H1 (cell line): ENCODE data around the gene GCSAML. TPM values are rescaled to one million over a fixed set of nuclear protein-coding genes. Genes with fewer than 3 reads are reported as not detected.

Experiments used
- CTCF ChIA-PET: fragments of 300-600 bp; sonication (Branson Sonifier 250); formaldehyde crosslinking; loops from one replicate; lab custom pipeline; 2021; ENCODE audit not compliant: partially characterized antibody; lab: Charles Lee
- POLR2A ChIA-PET: fragments of 300-600 bp; sonication (Branson Sonifier 250); formaldehyde crosslinking; loops from one replicate; lab custom pipeline; 2021; ENCODE audit warnings: inconsistent platforms; ENCODE audit not compliant: partially characterized antibody; lab: Charles Lee
- DNase-seq, 2 experiments: peaks; one replicate each; pipeline versions ENCODE4 v3.0.0 to v3.0.0-alpha.2; 2010 to 2022; ENCODE audit warnings: low spot score in 2 of 2, low read depth in 1 of 2, mixed read lengths in 1 of 2
- FAIRE-seq: peaks from 2 replicates; lab custom pipeline; 2011; peaks lifted over from hg19 to GRCh38; lab: Jason Lieb, UNC
- H2AFZ ChIP-seq: 2 replicates; pipeline ENCODE4 v1.8.1; 2012; ENCODE audit warnings: low read length, inconsistent platforms
- H2AK5ac ChIP-seq: 2 replicates; pipeline ENCODE4 v1.6.1; 2013; ENCODE audit warnings: low read depth, low read length
- H2BK120ac ChIP-seq: replicated peaks from 2 replicates; pipeline ENCODE3; 2013; ENCODE audit warnings: low read depth, low read length, inconsistent platforms
- H2BK12ac ChIP-seq: 2 replicates; pipeline ENCODE4 v1.6.1; 2013; ENCODE audit warnings: low read depth, low read length
- H2BK15ac ChIP-seq: 2 replicates; pipeline ENCODE4 v1.6.1; 2013; ENCODE audit warnings: low read length
- H2BK20ac ChIP-seq: 2 replicates; pipeline ENCODE4 v1.6.1; 2013; ENCODE audit warnings: low read length
- H2BK5ac ChIP-seq: 2 replicates; pipeline ENCODE4 v1.6.1; 2013; ENCODE audit warnings: low read depth, low read length
- H3K14ac ChIP-seq: 2 replicates; pipeline ENCODE4 v1.6.1; 2013; ENCODE audit warnings: inconsistent platforms; ENCODE audit not compliant: insufficient read length
- H3K18ac ChIP-seq: 2 replicates; pipeline ENCODE4 v1.6.1; 2013; ENCODE audit warnings: low read length; ENCODE audit errors: extremely low read depth
- H3K23ac ChIP-seq: 2 replicates; pipeline ENCODE4 v1.6.1; 2013; ENCODE audit warnings: inconsistent platforms; ENCODE audit not compliant: insufficient read length
- H3K23me2 ChIP-seq: 2 replicates; pipeline ENCODE4 v1.6.1; 2013; ENCODE audit warnings: low read depth, low read length
- H3K27ac ChIP-seq: 2 replicates; pipeline ENCODE4 v1.6.1; 2011; ENCODE audit warnings: low read depth, low read length, inconsistent platforms
- H3K27me3 ChIP-seq, 4 experiments: replicated peaks in 1 of 4; 1 replicate in 1 of 4; 2 replicates in 3 of 4; pipeline versions ENCODE4 v1.6.1 to v1.8.1; 2011 to 2013; ENCODE audit warnings: low read length in 3 of 4, mild to moderate bottlenecking in 3 of 4, inconsistent platforms in 2 of 4, mixed read lengths in 2 of 4, moderate library complexity in 1 of 4; ENCODE audit not compliant: control insufficient read depth in 3 of 4, insufficient read depth in 3 of 4; ENCODE audit errors: extremely low read depth in 1 of 4
- H3K36me3 ChIP-seq, 4 experiments: 2 replicates each; pipeline versions ENCODE4 v1.6.1 to v1.8.1; 2011 to 2013; ENCODE audit warnings: mild to moderate bottlenecking in 4 of 4, low read length in 3 of 4, moderate library complexity in 2 of 4, control low read depth in 1 of 4, inconsistent platforms in 1 of 4; ENCODE audit not compliant: insufficient read depth in 4 of 4, control insufficient read depth in 2 of 4
- H3K4ac ChIP-seq: replicated peaks from 2 replicates; pipeline ENCODE3; 2013; ENCODE audit warnings: low read length, low read depth, mixed read lengths, inconsistent platforms; ENCODE audit not compliant: insufficient read length
- H3K4me1 ChIP-seq, 4 experiments: replicated peaks in 1 of 4; 1 replicate in 1 of 4; 2 replicates in 3 of 4; pipeline versions ENCODE4 v1.6.1 to v1.8.1; 2011 to 2013; ENCODE audit warnings: low read length in 3 of 4, inconsistent platforms in 2 of 4, mixed read lengths in 1 of 4; ENCODE audit not compliant: insufficient read depth in 4 of 4, control insufficient read depth in 3 of 4
- H3K4me2 ChIP-seq, 2 experiments: 2 replicates each; pipeline versions ENCODE4 v1.6.1 to v1.8.1; 2011 to 2013; ENCODE audit warnings: low read depth in 2 of 2, low read length in 2 of 2, control low read depth in 1 of 2, inconsistent platforms in 1 of 2, mild to moderate bottlenecking in 1 of 2; ENCODE audit not compliant: insufficient read depth in 1 of 2
- H3K4me3 ChIP-seq, 4 experiments: fragments of 200-600, 300-600 bp in 1 of 4; sonication (generic), shearing (Covaris generic), sonication (Bioruptor Twin) in 1 of 4; 2 replicates each; pipeline versions ENCODE4 v1.5.1 to v1.8.1; 2011 to 2016; ENCODE audit warnings: low read length in 4 of 4, low read depth in 3 of 4, control low read depth in 2 of 4, inconsistent platforms in 2 of 4, mild to moderate bottlenecking in 2 of 4, mixed read lengths in 1 of 4, moderate library complexity in 1 of 4; ENCODE audit not compliant: insufficient read depth in 2 of 4; ENCODE audit errors: extremely low read depth in 1 of 4
- H3K56ac ChIP-seq: replicated peaks from 2 replicates; pipeline ENCODE3; 2013; ENCODE audit warnings: low read depth, mild to moderate bottlenecking, mixed read lengths, low read length, inconsistent platforms; ENCODE audit not compliant: insufficient read length
- H3K79me1 ChIP-seq: 2 replicates; pipeline ENCODE4 v1.6.1; 2013; ENCODE audit warnings: low read depth, low read length, control low read depth
- H3K79me2 ChIP-seq, 2 experiments: 2 replicates each; pipeline versions ENCODE4 v1.6.1 to v1.8.1; 2012 to 2013; ENCODE audit warnings: low read length in 2 of 2, mild to moderate bottlenecking in 2 of 2, inconsistent platforms in 1 of 2; ENCODE audit not compliant: insufficient read depth in 2 of 2, control insufficient read depth in 1 of 2
- H3K9ac ChIP-seq, 4 experiments: replicated peaks in 1 of 4; 1 replicate in 1 of 4; 2 replicates in 3 of 4; pipeline versions ENCODE4 v1.6.1 to v1.8.1; 2011 to 2013; ENCODE audit warnings: low read depth in 3 of 4, low read length in 3 of 4, control low read depth in 2 of 4, mild to moderate bottlenecking in 2 of 4, moderate library complexity in 2 of 4, inconsistent platforms in 1 of 4; ENCODE audit errors: extremely low read depth in 1 of 4
- H3K9me3 ChIP-seq, 2 experiments: 2 replicates each; pipeline versions ENCODE4 v1.6.1 to v1.8.1; 2012 to 2013; ENCODE audit warnings: mild to moderate bottlenecking in 2 of 2, moderate library complexity in 2 of 2, control low read depth in 1 of 2, inconsistent platforms in 1 of 2, low read depth in 1 of 2, low read length in 1 of 2, mixed read lengths in 1 of 2; ENCODE audit not compliant: insufficient read depth in 2 of 2
- H4K20me1 ChIP-seq, 2 experiments: replicated peaks in 1 of 2; 2 replicates each; pipeline versions ENCODE3 to v1.8.1; 2011 to 2013; ENCODE audit warnings: inconsistent platforms in 2 of 2, low read length in 2 of 2, mild to moderate bottlenecking in 1 of 2; ENCODE audit not compliant: insufficient read depth in 2 of 2, control insufficient read depth in 1 of 2
- H4K5ac ChIP-seq: 2 replicates; pipeline ENCODE4 v1.6.1; 2013; ENCODE audit warnings: low read length, low read depth, mixed read lengths, inconsistent platforms; ENCODE audit not compliant: insufficient read length
- H4K8ac ChIP-seq: 2 replicates; pipeline ENCODE4 v1.8.0; 2013; ENCODE audit warnings: mild to moderate bottlenecking, moderate library complexity, low read length, inconsistent platforms; ENCODE audit not compliant: insufficient read depth; ENCODE audit errors: extremely low read depth
- H4K91ac ChIP-seq: replicated peaks from 2 replicates; pipeline ENCODE3; 2013; ENCODE audit warnings: low read length, mixed read lengths, inconsistent platforms; ENCODE audit not compliant: insufficient read length
- CBX8 ChIP-seq: fragments of 300-800, 300-1000 bp; sonication (generic); IDR thresholded peaks from 2 replicates; pipeline ENCODE4 v1.7.1; 2016; ENCODE audit warnings: low read depth, low read length, borderline replicate concordance
- CEBPB ChIP-seq: IDR thresholded peaks from 2 replicates; pipeline ENCODE4 v1.6.1; 2012; ENCODE audit warnings: low read depth, low read length
- CREB1 ChIP-seq: IDR thresholded peaks from 2 replicates; pipeline ENCODE4 v1.6.1; 2012; ENCODE audit warnings: inconsistent platforms
- E2F6 ChIP-seq: IDR thresholded peaks from 2 replicates; pipeline ENCODE4 v1.6.1; 2012; ENCODE audit warnings: inconsistent platforms
- HDAC2 ChIP-seq, 2 experiments: fragments of 300-600 bp in 1 of 2; sonication (generic) in 1 of 2; IDR thresholded peaks; 2 replicates each; pipeline ENCODE4 v1.6.1; 2011 to 2012; ENCODE audit warnings: low read depth in 2 of 2, low read length in 2 of 2, mild to moderate bottlenecking in 2 of 2, moderate library complexity in 2 of 2, borderline replicate concordance in 1 of 2, inconsistent platforms in 1 of 2
- KDM4A ChIP-seq: IDR thresholded peaks from one replicate; pipeline ENCODE4 v1.7.1; 2012; ENCODE audit warnings: low read depth, mild to moderate bottlenecking, moderate library complexity, low read length, inconsistent platforms; ENCODE audit not compliant: severe bottlenecking
- MAX ChIP-seq: IDR thresholded peaks from 2 replicates; pipeline ENCODE4 v1.6.1; 2012; ENCODE audit warnings: inconsistent platforms
- NRF1 ChIP-seq: IDR thresholded peaks from 2 replicates; pipeline ENCODE4 v1.6.1; 2011; ENCODE audit warnings: mild to moderate bottlenecking, low read depth, low read length, improper control_type of control experiment
- PHF8 ChIP-seq: fragments of 200-600 bp; sonication (generic); conservative IDR thresholded peaks from 2 replicates; pipeline ENCODE4 v1.7.1; 2012; ENCODE audit warnings: low read depth, mild to moderate bottlenecking, inconsistent platforms, low read length, moderate library complexity
- TBP ChIP-seq: IDR thresholded peaks from 2 replicates; pipeline ENCODE4 v1.6.1; 2011; ENCODE audit warnings: low read depth, low read length, improper control_type of control experiment
- TEAD4 ChIP-seq: IDR thresholded peaks from 2 replicates; pipeline ENCODE4 v1.6.1; 2012; ENCODE audit warnings: low read depth, low read length, inconsistent platforms, mixed read lengths
- USF2 ChIP-seq: IDR thresholded peaks from 2 replicates; pipeline ENCODE4 v1.6.1; 2011; ENCODE audit warnings: low read length, improper control_type of control experiment
- WGBS, 2 experiments: shearing (Covaris generic) in 1 of 2; methylation state at CpG; one replicate each; pipeline versions ENCODE4 v1.1.6 to v1.1.7; 2013 to 2015; ENCODE audit warnings: low lambda C conversion rate in 2 of 2, mixed read lengths in 2 of 2, inconsistent platforms in 1 of 2, low coverage in 1 of 2, missing lambda C conversion rate in 1 of 2; ENCODE audit not compliant: insufficient replicate concordance in 2 of 2, insufficient coverage in 1 of 2, insufficient read length in 1 of 2; ENCODE audit errors: extremely low coverage in 1 of 2, missing lambda C conversion rate in 1 of 2; 5-methylcytosine and 5-hydroxymethylcytosine counted together
- polyA plus RNA-seq, 7 experiments: library from polyadenylated mRNA; depleted of rRNA in 3 of 7; stranded (reverse) in 5 of 7; unstranded in 2 of 7; fragments of >200 nt in 5 of 7; fragments of 200-250 nt in 2 of 7; gene quantifications; 1 replicate in 5 of 7; 2 replicates in 1 of 7; 4 replicates in 1 of 7; pipeline versions ENCODE4 v1.2.1 to v1.2.3, GENCODE V29; 2011 to 2013; ENCODE audit warnings: missing spikeins in 2 of 7, mixed read lengths in 2 of 7
- total RNA-seq: library from RNA; stranded (reverse); fragmentation: NEBNext Ultra II Directional; extraction: Animal tissue kit (Norgen Biotek cat#: 25700); gene quantifications from 2 replicates; pipeline ENCODE4 v1.2.1, GENCODE V29; 2021

GCSAML gene
- total and polyA plus RNA-seq, 2 of the 8 experiments (the other 6 are each of a cell fraction or from before 2014, with no cell fraction given) = not detected

- H3K27ac ChIP-seq = no peak overlapping the region
- TF ChIP-seq CEBPB (no peak), CREB1 (no peak), HDAC2 (IDR thresholded peaks at IDR 0.05; ENCODE audit: borderline replicate concordance in 1 of 2, low read depth in 2 of 2, low read length in 2 of 2) (no peak), MAX (no peak), CBX8 (no peak), NRF1 (no peak), TEAD4 (no peak), PHF8 (no peak), E2F6 (no peak), USF2 (no peak), KDM4A (no peak), TBP (no peak)
- TF ChIP-seq, all 59 proteins: peak for 0
- H3K23me2 ChIP-seq = no peaks in the 10 kb centered on the region
- H4K8ac ChIP-seq = no peak overlapping the region
- DNase-seq (no peak), FAIRE-seq (no peak)
- whole genome bisulfite sequencing, 2 experiments = 54% methylated on average over 1 of the region's 1 CpG; no CpG with 5 or more reads in 1 of the 2 experiments
- no peaks in the 10 kb centered on the region; a peak in 1 of 7 replicates for H3K4me1 ChIP-seq
- H3K4me3 ChIP-seq = no peak overlapping the region
- no peaks in the 10 kb centered on the region for H3K79me1 ChIP-seq
- peaks cover 11 to 30% of the 10 kb centered on the region in 2 experiments; a peak in 3 of 4 replicates for H3K9me3 ChIP-seq
- no peak overlapping the region for H3K9ac ChIP-seq
- H3K23ac ChIP-seq = no peak overlapping the region
- no peak overlapping the region for H3K4ac ChIP-seq
- no peaks in the 10 kb centered on the region for H4K20me1 ChIP-seq
- no peak overlapping the region for H2BK12ac ChIP-seq
- H3K18ac ChIP-seq = no peak overlapping the region
- no peak overlapping the region for H2BK15ac ChIP-seq
- ChIA-PET POLR2A (no interaction called here), CTCF (no interaction called here)
- no peak overlapping the region for H3K4me2 ChIP-seq
- H2BK5ac ChIP-seq = no peak overlapping the region
- H2AK5ac ChIP-seq = no peak overlapping the region
- H2AFZ ChIP-seq = no peak overlapping the region
- H4K91ac ChIP-seq = no peak overlapping the region
- H3K14ac ChIP-seq = no peak overlapping the region
- H3K79me2 ChIP-seq = no peaks in the 10 kb centered on the region
- H3K56ac ChIP-seq = no peak overlapping the region
- no peaks in the 10 kb centered on the region for H3K27me3 ChIP-seq
- no peak overlapping the region for H2BK120ac ChIP-seq
- H4K5ac ChIP-seq = no peak overlapping the region
- no peaks in the 10 kb centered on the region for H3K36me3 ChIP-seq
- no peak overlapping the region for H2BK20ac ChIP-seq
Observed at GRCh38 chr1:247613405-247613804, 64.5 kb downstream of the GCSAML start.
